Gastroesophageal sphincter (tissue), 3 donors: ENCODE data around the gene KIRREL2.

Source experiments
- EP300 ChIP-seq: sonication (generic); formaldehyde crosslinking; IDR thresholded peaks from one replicate; pipeline ENCODE4 v1.6.1; 2017; ENCODE audit warnings: antibody characterized with exemption, mild to moderate bottlenecking
- POLR2A ChIP-seq, 2 donors: fragments of 450-650 bp; IDR thresholded peaks; one replicate each; pipeline ENCODE4 v1.6.1; 2017; ENCODE audit warnings: antibody characterized with exemption in 2 of 2, mild to moderate bottlenecking in 2 of 2, moderate library complexity in 1 of 2
- TF ChIP-seq, protein P1 (sequence below), 4 experiments: fragments of 200-600 bp in 2 of 4; fragments of 450-650 bp in 2 of 4; sonication (generic) in 1 of 4; IDR thresholded peaks; one replicate each; pipeline ENCODE4 v1.5.1; 2017 to 2019; ENCODE audit warnings: antibody characterized with exemption in 4 of 4, mild to moderate bottlenecking in 2 of 4, moderate library complexity in 2 of 4

GRCh38 chr19:35871611-35872010 lies 14.9 kb downstream of the KIRREL2 start:
- no peak for TF ChIP-seq POLR2A (IDR thresholded peaks at IDR 0.05)
- TF ChIP-seq, protein P1, sequence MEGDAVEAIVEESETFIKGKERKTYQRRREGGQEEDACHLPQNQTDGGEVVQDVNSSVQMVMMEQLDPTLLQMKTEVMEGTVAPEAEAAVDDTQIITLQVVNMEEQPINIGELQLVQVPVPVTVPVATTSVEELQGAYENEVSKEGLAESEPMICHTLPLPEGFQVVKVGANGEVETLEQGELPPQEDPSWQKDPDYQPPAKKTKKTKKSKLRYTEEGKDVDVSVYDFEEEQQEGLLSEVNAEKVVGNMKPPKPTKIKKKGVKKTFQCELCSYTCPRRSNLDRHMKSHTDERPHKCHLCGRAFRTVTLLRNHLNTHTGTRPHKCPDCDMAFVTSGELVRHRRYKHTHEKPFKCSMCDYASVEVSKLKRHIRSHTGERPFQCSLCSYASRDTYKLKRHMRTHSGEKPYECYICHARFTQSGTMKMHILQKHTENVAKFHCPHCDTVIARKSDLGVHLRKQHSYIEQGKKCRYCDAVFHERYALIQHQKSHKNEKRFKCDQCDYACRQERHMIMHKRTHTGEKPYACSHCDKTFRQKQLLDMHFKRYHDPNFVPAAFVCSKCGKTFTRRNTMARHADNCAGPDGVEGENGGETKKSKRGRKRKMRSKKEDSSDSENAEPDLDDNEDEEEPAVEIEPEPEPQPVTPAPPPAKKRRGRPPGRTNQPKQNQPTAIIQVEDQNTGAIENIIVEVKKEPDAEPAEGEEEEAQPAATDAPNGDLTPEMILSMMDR (IDR thresholded peaks at IDR 0.05), result no peak
- TF ChIP-seq EP300, result no peak
